ENCODE results near the gene FN3K.

DNA sequence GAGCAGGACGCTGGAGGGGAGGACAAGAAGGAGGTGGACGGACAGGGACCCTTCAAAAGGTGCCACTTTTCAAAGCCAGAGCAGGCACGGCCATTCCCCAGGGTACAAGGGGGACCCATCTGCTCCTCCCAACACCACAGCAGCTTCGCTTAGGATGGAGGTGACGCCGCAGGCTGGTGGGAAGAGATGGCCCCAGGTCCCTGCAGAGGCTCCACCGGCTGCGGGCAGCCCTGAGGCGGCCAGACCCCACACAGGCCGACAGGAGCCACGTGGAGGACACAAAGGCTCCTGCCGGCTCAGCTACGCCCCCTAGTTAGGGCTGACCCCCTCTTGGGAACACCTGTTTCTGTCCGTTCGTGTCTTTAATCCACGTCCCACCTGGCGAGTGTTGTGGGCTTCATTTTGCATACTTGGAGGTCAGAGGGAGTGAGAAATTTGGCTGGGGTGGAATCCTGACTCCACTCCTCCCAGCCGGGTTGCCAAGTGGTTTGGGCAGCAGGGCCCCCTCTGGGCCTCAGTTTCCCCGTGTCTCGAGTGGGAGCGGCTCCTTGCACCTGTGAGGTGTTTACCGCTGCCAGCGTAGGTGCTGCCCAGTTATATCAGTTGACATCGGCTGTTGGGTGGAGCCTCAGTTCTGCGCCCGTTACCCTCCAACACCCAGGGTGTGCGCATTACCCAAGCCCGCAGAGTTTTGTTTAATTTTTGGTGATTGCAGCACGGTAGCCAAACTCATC lies 24.7 kb upstream of the FN3K start:
- TF ChIP-seq, protein P1, sequence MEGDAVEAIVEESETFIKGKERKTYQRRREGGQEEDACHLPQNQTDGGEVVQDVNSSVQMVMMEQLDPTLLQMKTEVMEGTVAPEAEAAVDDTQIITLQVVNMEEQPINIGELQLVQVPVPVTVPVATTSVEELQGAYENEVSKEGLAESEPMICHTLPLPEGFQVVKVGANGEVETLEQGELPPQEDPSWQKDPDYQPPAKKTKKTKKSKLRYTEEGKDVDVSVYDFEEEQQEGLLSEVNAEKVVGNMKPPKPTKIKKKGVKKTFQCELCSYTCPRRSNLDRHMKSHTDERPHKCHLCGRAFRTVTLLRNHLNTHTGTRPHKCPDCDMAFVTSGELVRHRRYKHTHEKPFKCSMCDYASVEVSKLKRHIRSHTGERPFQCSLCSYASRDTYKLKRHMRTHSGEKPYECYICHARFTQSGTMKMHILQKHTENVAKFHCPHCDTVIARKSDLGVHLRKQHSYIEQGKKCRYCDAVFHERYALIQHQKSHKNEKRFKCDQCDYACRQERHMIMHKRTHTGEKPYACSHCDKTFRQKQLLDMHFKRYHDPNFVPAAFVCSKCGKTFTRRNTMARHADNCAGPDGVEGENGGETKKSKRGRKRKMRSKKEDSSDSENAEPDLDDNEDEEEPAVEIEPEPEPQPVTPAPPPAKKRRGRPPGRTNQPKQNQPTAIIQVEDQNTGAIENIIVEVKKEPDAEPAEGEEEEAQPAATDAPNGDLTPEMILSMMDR (IDR thresholded peaks at IDR 0.05) = no peak
- TF ChIP-seq POLR2A (IDR thresholded peaks at IDR 0.05) = no peak
- no peak for TF ChIP-seq EP300 (IDR thresholded peaks at IDR 0.05)

All from tibial nerve (tissue), 4 donors.